GM19043 (cell line): ENCODE data around the gene NELFA.

Source experiments
- ATAC-seq: cut with Tn5 transposase; IDR thresholded peaks from one replicate; pipeline ENCODE4 v1.9.1; 2021; ENCODE audit warnings: low read depth; ENCODE audit not compliant: unreplicated experiment

NELFA gene

DNA sequence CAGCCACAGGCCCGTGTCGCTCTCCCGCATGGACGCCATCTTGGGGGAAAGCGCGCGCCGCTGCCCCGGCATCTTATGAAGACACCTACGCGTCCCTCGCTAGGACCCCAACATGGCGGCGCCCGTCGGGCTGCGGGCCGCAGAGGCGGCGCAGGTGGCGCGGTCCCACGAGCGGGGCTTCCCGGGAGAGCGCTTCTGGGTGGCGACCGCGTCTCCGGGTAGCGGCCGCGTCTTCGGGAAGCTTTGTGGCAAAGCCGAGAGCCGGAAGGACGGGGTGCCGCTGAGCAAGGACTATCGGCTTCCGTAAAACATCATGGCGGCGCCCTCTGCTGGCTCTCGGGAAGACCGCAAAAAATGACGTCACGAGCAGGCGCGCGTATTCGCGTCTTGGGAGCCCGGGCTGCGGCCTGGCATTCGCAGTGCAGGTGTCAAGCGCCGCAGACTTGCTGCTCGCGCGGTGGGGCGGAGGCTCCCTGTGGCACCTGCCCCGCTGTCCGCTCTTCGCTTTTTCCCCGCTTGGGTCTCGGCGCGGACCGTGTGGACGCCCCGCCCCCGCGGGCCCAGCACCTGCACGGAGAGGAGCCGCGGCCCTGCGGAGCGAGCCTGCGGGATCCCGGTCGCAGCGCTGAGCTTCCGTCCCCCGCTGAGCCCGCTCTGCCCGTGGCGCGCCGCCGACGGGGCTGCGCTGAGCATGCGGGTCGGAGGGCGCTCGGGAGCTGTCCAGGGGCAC lies at the start of gene NELFA:
NELFA (minus strand) TSS at position 54 of the 730 bp plus-strand sequence; CDS start at position 39, 15 bp downstream.
- peak; percentile 77 for ATAC-seq

DNA sequence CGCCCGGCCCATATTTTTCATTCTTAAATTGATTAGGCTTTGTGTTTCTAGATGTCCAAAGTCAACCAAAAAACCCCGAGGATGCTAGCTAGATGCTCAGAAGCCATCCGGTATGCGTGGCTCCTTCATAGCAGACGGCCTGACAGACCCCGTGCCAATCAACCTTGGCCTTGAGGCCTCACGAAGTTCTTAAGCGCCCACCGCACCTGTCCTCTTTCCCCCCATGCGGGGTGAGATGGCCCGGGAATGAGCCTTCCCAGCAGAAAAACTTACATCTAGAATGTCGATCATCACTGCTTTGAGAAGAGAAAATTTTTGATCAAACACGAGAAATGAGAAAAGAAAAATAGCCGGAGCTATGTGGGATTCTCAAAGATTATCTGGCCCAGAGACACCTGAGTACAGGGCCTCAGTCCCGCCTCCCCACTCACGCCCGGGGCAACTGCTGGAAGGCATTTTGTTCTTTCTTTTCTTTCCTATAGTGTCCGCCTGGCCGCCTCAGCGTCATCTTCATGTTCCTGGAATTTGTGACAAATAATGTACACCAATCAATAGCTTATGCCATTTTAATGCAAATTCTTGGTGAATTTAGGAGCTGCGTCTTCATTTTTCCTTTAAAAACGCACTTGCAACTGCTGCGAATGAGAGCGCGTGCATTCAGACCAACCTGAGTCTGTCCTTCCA lies 48.8 kb upstream of the NELFA start:
- no peak for ATAC-seq

DNA sequence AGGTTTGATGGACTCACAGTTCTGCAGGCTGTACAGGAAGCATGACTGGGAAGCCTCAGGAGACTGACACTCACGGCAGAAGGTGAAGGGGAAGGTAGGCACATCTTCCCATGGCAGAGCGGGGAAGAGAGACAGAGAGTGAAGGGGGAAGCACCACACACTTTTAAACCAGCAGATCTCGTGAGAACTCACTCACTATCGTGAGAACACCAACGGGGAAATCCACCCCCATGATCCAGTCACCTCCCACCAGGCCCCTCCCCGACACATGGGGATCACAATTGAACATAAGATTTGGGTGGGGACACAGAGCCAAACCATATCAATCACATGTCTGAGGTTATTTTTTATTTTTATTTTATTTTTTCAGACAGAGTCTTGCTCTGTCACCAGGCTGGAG lies 45.4 kb upstream of the NELFA start:
- no peak for ATAC-seq

DNA sequence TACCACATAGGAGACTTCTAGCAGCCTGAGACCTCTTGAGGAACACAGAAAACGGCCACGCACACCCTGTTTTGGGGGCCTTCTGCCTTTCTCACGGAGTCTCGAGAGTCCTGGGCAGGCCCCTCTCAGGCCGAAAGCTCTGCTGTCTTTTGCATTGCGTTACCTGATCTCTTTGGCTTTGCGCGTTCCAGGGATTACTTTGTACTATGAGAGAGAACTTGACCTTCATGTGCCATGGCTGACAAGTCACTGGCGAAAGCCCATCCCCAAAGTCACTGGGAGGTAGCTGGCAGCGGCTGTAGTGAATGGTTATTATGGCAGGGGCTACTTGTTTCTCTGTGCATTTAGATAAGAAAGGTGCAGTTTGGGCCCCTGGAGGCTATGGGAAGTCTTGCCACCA lies 42.3 kb upstream of the NELFA start:
- no peak for ATAC-seq

DNA sequence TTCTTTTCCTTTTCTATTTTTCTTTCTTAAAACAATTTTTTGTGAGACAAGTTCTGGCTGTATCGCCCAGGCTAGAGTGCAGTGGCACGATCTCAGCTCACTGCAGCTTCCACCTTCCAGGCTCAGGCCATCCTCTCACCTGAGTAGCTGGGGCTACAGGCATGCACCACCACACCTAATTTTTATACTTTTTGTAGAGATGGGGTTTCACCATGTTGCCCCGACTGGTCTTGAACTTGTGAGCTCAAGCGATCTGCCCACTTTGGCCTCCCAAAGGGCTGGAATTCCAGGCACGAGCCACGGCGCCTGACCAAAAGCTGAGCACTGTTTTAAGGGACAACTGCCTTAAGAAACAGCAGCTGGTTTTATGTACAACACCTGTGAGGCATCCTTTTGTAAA lies 41.0 kb upstream of the NELFA start:
- ATAC-seq: no peak

DNA sequence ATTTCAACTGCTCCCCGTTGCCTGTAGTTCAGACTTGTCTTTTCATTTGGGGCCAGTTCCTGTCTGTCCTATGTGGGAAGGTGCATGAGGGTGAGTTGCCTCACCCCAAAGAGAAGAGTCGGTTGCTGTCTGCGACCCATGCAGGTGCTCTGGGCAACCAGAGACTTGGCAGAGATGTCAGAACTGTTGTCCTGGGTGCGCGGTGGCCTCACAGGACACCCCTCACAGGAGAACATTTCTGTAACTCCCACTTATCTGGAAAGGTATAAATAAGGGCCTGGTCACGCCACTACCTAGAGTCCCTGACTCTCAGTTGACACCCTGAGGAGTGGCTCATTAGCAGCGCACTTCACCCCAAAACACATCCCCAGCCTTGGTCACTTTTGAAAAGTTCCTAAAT lies 40.6 kb upstream of the NELFA start:
- no peak for ATAC-seq

DNA sequence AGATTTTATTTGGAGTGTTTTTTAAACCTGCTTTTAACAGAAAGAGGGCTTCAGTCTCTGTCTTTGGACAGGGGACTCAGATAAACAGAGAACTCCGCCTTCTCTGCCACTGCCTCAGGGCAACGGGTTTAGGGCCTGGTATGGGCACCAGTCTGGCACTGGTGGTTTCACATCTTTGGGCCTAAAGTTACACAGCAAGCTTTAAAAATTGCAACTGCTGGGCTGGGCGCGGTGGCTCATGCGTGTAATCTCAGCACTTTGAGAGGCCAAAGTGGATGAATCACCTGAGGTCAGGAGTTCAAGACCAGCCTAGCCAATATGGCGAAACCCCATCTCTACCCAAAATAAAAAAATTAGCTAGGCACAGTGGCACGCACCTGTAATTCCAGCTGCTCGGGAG lies 40.1 kb upstream of the NELFA start:
- ATAC-seq: no peak

DNA sequence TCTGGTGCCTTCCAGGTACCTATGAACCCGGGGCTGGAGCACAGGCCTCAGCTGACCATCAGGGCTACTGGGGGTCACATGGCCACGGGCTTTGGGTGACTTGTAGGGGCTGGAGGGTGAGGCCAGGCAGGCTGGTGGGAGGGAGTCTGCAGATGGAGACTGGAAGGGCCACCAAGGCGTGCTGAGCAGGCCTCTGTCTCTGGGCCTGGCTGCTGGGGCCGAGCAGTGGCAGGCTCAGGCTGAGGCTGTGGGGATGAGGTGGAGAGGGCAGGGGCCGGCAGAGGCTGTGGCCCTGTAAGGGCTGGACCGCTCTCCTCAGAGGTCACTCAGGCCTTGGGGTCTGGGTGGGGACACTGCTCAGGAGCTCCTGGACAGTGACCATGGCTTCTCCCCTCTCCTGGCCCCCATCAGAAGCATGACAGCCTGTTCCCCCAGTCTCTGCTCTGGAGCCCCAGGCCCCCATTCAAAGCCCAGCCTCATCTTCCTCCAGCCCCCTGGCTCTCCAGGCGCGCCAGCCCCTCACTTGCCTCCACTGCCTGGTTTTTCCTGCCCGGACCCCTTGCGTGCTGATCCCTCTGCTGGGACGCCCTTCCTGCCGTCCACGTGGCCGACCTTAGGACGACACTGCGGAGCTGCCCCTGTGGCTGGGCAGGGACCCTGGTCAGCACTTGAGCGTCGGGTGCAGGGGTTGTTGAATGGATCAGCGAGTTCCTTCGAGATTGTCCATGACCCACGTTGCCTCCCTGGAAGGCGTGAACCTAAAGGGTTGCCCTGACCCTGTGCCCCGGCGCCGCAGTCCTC lies 39.2 kb upstream of the NELFA start:
- no peak for ATAC-seq

DNA sequence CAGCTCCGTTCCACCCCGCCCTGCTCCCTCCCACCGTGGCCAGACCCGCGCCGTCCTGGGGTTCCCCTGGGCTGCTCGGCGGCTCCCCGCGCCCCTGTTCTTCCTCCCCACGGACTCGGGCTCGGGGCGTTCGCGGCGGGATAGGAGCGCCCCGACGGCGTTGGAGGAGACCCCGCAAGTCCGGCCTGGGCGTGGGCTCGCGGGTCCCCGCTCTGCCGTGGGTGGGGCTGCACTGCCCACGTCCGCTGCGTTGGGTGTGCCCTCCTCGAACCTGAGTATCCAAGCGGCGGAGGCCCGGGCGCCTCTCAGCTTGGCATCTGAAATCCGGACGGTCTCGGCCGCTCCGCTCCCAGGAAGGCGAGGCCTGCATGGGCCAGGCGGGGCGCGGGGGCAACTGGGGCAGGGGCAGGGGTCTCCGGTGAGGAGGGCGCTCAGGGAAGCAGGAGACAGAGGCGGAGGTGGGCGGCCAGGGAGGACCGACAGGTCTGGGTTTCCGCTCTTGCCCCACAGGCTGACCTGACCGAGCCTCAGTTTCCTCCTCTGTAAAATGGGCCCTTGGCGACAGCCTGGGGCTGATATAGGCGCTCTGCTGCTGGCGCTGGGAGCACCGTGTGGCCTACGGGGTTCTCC lies 38.4 kb upstream of the NELFA start:
- ATAC-seq: no peak

DNA sequence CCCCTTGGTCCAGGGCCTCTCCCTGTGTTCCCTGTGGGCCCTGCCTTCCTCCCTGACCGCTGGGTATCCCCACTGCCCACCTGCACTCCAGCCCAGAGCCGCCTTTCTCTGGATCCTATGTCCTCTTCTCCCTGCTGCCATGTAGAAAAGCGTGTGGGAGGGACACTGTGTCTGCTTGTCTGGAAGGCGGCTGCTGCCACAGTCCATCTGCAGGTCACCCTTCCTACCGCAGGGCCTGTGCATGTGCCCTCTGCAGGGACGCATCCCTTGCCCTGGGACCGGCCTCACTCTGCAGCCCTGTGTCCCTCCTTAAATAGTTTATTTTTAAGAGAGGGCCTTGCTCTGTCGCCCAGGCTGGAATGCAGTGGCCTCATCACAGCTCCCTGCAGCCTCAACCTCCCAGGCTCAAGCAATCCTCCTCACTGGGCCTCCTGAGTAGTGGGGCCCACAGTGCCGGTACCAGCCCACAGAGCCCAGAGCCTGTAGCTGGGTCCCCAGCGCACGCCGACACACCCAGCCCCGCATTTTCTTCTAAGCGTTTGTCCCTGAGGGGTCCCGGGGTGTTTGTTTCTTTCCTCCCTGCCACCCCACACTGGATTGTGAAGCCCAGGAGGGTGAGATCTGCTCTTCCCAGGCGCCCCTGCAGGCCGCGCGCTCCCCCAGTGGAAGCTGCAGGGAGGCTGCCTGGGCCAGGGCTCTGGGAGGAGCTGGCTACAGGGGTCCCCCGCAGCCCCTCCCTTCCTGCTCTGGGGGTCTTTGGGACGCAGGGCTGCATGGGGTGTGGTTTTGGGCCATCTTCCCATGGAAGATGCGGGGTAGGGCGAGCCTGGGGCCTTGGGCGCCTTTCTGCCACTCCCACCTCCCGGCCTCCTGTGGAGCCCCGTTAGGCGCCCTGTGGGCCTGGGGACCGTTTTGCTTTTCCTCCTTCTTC lies 37.5 kb upstream of the NELFA start:
- no peak for ATAC-seq

DNA sequence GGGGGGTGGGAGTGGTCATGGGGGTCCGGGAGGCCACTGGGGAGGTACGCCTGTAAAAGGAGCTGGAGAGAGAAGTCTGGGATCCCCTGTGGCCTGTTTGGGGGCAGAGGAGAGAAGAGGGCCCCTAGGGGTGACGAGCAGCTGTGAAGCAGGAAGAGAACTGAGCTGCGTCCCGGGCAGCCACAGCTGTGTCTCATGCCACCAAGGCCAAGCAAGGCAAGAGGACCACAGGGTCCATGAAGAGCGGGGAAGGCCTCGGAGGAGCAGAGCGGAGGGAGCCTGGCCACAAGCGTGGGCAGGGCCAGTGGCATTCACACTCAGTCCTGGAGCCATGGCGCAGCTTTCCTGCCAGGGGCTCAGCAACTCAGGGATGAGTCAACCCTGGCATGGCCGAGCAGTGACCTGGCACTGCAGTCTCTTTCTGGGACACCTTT lies 36.8 kb upstream of the NELFA start:
- ATAC-seq: no peak

DNA sequence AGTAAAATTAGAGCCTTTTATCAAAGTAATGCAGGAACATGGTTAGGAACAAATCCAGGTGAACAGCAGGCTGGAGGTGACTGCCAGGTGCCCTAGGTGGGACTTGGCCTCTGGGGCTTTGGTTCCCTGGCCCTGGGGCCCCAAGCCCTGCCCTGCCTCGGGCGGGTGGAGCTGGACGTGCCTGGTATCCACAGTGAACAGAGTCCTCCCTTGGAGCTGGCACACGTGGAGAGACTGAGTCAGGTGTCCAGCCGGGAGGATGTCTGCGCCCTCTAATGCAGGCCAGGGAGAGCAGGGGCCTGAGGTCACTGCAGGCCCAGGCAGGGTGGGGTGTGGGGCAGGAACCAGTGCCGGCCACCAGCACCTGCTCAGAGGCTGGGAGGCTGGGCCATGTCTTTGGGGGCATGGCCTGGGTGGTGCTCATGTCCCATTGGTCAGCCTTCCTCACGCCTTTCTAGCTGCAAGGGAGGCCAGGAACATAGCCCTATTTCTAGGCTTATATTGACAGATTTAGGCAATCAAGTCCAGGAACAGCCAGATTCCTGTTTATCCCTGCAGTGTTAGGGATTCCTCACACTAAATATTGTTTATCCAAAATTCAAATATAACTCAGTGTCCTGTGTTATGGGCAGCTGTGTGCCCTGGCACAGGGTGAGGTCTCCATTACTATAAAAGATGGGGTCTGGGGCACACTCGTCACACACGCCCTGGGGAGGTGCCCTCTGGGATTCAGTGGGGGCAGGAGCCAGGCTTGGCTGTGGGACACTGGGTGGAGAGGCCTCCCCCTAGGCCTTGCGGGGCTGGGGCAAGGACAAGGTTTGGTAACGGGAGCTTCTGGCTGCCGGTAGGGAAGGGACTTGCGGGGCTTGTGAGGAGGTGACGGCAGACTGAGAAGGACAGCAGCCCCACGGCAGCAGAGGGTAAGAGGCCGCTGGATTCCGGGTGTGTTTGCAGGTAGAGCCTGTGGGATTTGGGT lies 36.1 kb upstream of the NELFA start:
- ATAC-seq: no peak

DNA sequence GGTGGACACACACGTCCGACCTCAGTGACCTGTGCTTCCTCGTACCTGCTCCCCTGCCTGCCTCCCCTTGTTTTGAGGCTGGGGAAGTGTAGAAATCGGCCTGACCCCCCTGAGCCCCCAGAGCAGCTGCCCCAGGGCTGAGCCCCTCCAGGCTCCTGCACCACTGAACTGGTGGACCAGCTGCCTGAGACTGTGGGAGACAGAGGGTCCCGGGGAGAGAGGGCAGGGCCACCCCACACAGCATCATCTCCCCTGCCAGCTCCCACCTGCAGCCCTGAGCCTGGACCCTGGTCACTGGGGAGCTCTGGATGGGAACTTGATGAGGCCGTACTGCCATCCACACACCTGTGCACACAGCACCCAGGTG lies 35.3 kb upstream of the NELFA start:
- no peak for ATAC-seq

DNA sequence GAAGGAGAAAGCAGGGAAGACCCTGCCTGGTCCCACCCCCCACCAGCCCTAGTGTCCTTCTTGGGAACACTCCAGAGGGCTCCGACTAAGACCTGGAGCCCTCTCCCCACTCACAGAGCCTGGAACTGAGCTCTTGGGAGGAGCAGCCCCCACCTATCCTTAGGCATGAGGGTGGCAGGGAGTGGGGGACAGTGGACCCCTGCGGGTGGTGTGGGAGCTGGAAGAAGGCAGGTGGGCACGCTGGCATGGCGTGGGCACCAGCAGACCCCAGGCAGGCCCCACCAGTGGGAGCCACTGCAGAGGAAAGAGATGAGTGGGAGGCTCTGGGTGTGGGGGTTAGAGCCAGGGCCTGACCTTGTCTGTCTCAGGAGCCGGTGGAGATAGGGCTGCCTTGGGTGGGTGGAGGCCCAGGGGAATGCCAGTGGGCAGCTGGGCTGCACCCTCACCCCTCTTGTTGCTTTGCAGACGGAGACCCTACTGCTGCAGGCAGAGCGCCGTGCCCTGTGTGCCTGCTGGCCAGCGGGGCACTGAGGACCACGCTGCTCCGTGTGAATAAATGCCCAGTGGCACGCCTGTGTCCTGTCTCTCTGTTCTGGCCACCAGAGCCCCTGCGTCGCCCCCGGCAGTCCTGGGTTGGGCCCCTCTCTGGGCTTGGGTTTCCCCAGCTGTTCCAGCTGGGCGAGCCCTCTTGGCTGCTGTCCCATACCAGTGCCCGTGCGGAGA lies 34.8 kb upstream of the NELFA start:
- no peak for ATAC-seq

DNA sequence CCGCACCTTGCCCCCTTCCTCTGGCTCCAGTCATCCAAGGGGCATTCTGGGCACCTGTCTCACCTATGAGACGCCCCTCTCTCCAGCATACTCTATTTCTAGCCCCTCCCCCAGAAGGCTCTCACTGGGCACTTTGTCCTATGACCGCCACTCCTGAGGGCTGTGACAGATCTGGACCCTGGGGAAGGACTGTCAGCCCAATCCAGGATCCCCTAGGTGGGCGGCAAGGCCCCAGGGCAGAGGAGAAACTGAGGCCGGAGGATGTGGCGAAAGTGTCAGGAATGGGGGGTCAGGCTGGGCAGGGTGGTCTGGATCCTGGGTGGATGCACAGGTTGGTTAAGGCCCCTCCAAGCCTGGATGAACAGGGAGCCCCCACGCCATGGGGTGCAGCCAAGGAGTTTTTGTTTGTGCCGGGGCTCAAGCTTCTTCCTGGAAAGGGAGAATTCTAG lies 34.2 kb upstream of the NELFA start:
- no peak for ATAC-seq

DNA sequence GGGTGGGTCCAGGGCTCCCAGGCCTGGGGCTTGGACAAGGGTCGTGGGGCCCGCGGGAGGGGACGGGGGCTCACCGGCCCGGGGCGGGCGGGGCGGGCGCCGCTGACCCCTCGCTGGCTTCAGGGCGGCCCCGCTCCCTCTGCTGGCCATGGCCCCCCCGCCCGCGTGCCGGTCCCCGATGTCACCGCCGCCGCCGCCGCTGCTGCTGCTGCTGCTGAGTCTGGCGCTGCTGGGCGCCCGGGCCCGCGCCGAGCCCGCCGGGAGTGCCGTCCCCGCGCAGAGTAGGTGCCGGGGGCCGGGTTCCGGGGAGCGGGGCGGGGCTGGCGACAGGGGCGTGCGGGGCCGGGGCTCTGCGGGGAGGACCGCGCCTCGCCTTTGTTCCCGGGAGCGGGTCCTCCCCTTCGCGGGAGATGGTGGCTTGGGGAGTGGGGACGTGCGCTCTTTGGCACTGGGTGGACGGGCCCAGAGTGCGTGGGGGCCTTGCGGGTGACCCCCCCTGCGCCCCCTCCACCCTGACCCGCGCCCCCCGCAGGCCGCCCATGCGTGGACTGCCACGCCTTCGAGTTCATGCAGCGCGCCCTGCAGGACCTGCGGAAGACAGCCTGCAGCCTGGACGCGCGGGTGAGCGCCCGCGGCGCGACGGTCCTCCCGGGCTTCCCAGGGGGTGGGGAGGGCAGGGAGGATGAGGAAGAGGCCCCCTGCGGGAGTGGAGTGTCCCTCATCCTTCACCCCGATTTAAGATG lies 33.6 kb upstream of the NELFA start:
- ATAC-seq: peak; percentile 19
